HEK293 (cell line): Measurements from ENCODE around the gene TOR1A.
A peak's percentile ranks its signal among the peaks of the same experiment; 100 is the strongest.

Experiments
- CTCF ChIA-PET: fragments of 350-600 bp; formaldehyde crosslinking; extraction: SDS; loops from one replicate; lab custom pipeline; 2021; ENCODE audit warnings: antibody characterized with exemption; lab: Yijun Ruan, JAX
- POLR2A ChIA-PET: fragments of 300-600 bp; formaldehyde crosslinking; extraction: SDS; loops from one replicate; lab custom pipeline; 2020; ENCODE audit warnings: antibody characterized with exemption, inconsistent platforms; lab: Yijun Ruan, JAX
- H3K27ac ChIP-seq: fragments of 200-500 bp; sonication (Bioruptor generic); 2 replicates; pipeline ENCODE4 v1.5.1; 2014; ENCODE audit warnings: low read depth, low read length, control low read depth, inconsistent platforms; ENCODE audit errors: extremely low read depth
- H3K36me3 ChIP-seq, 2 experiments: fragments of 200-500 bp in 1 of 2; sonication (Bioruptor generic) in 1 of 2; 1 replicate in 1 of 2; 2 replicates in 1 of 2; pipeline ENCODE4 v1.5.1; 2014 to 2017; ENCODE audit warnings: inconsistent platforms in 2 of 2, low read length in 2 of 2; ENCODE audit not compliant: control insufficient read depth in 2 of 2, insufficient read depth in 1 of 2
- H3K4me1 ChIP-seq: fragments of 200-500 bp; sonication (Bioruptor generic); 2 replicates; pipeline ENCODE4 v1.5.1; 2014; ENCODE audit warnings: mild to moderate bottlenecking, low read length, inconsistent platforms; ENCODE audit not compliant: control insufficient read depth, insufficient read depth
- H3K4me3 ChIP-seq: 2 replicates; pipeline ENCODE4 v1.5.1; 2011; ENCODE audit warnings: low read depth, mild to moderate bottlenecking, control low read depth, low read length, moderate library complexity
- H3K9me3 ChIP-seq: fragments of 200-500 bp; sonication (Bioruptor generic); 2 replicates; pipeline ENCODE4 v1.5.1; 2014; ENCODE audit warnings: low read depth, low read length, inconsistent platforms; ENCODE audit not compliant: control insufficient read depth, insufficient read depth
- KLF10 ChIP-seq: fragments of 450-650 bp; IDR thresholded peaks from 2 replicates; pipeline ENCODE4 v1.5.1; 2018; ENCODE audit warnings: missing biosample characterization, mild to moderate bottlenecking, missing genetic modification characterization
- KLF7 ChIP-seq: fragments of 450-650 bp; formaldehyde crosslinking; IDR thresholded peaks from 2 replicates; pipeline ENCODE4 v1.5.1; 2016; ENCODE audit warnings: missing biosample characterization, missing genetic modification characterization, borderline replicate concordance
- SP3 ChIP-seq: fragments of 450-650 bp; formaldehyde crosslinking; IDR thresholded peaks from 2 replicates; pipeline ENCODE4 v1.5.1; 2016; ENCODE audit warnings: missing biosample characterization, missing genetic modification characterization
- TCF7L2 ChIP-seq: IDR thresholded peaks from 2 replicates; pipeline ENCODE4 v1.6.1; 2011; ENCODE audit warnings: low read depth, mild to moderate bottlenecking, inconsistent platforms, low read length, moderate library complexity, borderline replicate concordance
- ZBTB21 ChIP-seq: fragments of 450-650 bp; formaldehyde crosslinking; IDR thresholded peaks from 2 replicates; pipeline ENCODE4 v1.5.1; 2017; ENCODE audit warnings: missing biosample characterization, missing genetic modification characterization
- ZFHX2 ChIP-seq: fragments of 450-650 bp; formaldehyde crosslinking; conservative IDR thresholded peaks from 2 replicates; pipeline ENCODE4 v1.5.1; 2016; ENCODE audit warnings: missing biosample characterization, missing genetic modification characterization
- ZNF174 ChIP-seq: fragments of 450-650 bp; formaldehyde crosslinking; IDR thresholded peaks from 2 replicates; pipeline ENCODE4 v1.5.0; 2017; ENCODE audit warnings: missing biosample characterization, mild to moderate bottlenecking, missing genetic modification characterization
- ZNF175 ChIP-seq: fragments of 450-650 bp; formaldehyde crosslinking; IDR thresholded peaks from 2 replicates; pipeline ENCODE4 v1.5.1; 2016; ENCODE audit warnings: missing biosample characterization, missing genetic modification characterization
- ZNF223 ChIP-seq: fragments of 450-650 bp; formaldehyde crosslinking; IDR thresholded peaks from 2 replicates; pipeline ENCODE4 v1.5.1; 2016; ENCODE audit warnings: missing biosample characterization, missing genetic modification characterization
- ZNF292 ChIP-seq: fragments of 450-650 bp; formaldehyde crosslinking; IDR thresholded peaks from 2 replicates; pipeline ENCODE4 v1.5.1; 2016; ENCODE audit warnings: low read depth, missing biosample characterization, missing genetic modification characterization, borderline replicate concordance
- ZNF311 ChIP-seq: fragments of 450-650 bp; formaldehyde crosslinking; IDR thresholded peaks from 2 replicates; pipeline ENCODE4 v1.5.1; 2017; ENCODE audit warnings: missing biosample characterization, missing genetic modification characterization, borderline replicate concordance
- ZNF335 ChIP-seq: fragments of 450-650 bp; formaldehyde crosslinking; conservative IDR thresholded peaks from 2 replicates; pipeline ENCODE4 v1.5.1; 2016; ENCODE audit warnings: missing biosample characterization, missing genetic modification characterization
- ZNF366 ChIP-seq: fragments of 450-650 bp; formaldehyde crosslinking; conservative IDR thresholded peaks from 2 replicates; pipeline ENCODE4 v1.5.1; 2016; ENCODE audit warnings: missing biosample characterization, missing genetic modification characterization
- ZNF391 ChIP-seq: fragments of 450-650 bp; formaldehyde crosslinking; IDR thresholded peaks from 2 replicates; pipeline ENCODE4 v1.5.1; 2016; ENCODE audit warnings: low read depth, missing biosample characterization, missing genetic modification characterization, borderline replicate concordance
- ZNF394 ChIP-seq: fragments of 450-650 bp; formaldehyde crosslinking; IDR thresholded peaks from 2 replicates; pipeline ENCODE4 v1.5.1; 2016; ENCODE audit warnings: missing biosample characterization, missing genetic modification characterization, mild to moderate bottlenecking, moderate library complexity, borderline replicate concordance
- ZNF549 ChIP-seq: fragments of 450-650 bp; IDR thresholded peaks from 2 replicates; pipeline ENCODE4 v1.5.1; 2018; ENCODE audit warnings: missing biosample characterization, missing genetic modification characterization, mild to moderate bottlenecking, inconsistent platforms, moderate library complexity
- ZNF660 ChIP-seq: fragments of 450-650 bp; IDR thresholded peaks from 2 replicates; pipeline ENCODE4 v1.5.1; 2018; ENCODE audit warnings: missing biosample characterization, mild to moderate bottlenecking, missing genetic modification characterization
- ZNF701 ChIP-seq: fragments of 450-650 bp; formaldehyde crosslinking; IDR thresholded peaks from 2 replicates; pipeline ENCODE4 v1.5.1; 2016; ENCODE audit warnings: missing biosample characterization, missing genetic modification characterization
- ZNF76 ChIP-seq: fragments of 450-650 bp; formaldehyde crosslinking; IDR thresholded peaks from 2 replicates; pipeline ENCODE4; 2016; ENCODE audit warnings: low read depth, missing biosample characterization, missing genetic modification characterization, borderline replicate concordance
- TF ChIP-seq, protein P1 (sequence below): fragments of 450-650 bp; formaldehyde crosslinking; optimal IDR thresholded peaks from 2 replicates; pipeline ENCODE3; 2016; ENCODE audit warnings: missing biosample characterization, mild to moderate bottlenecking, missing genetic modification characterization
- TF ChIP-seq, protein P2 (sequence below): fragments of 450-650 bp; formaldehyde crosslinking; IDR thresholded peaks from 2 replicates; pipeline ENCODE4 v1.5.1; 2016; ENCODE audit warnings: missing biosample characterization, missing genetic modification characterization
- TF ChIP-seq, protein P3 (sequence below): fragments of 450-650 bp; formaldehyde crosslinking; IDR thresholded peaks from 2 replicates; pipeline ENCODE4 v1.5.1; 2016; ENCODE audit warnings: missing biosample characterization, missing genetic modification characterization
- TF ChIP-seq, protein P4 (sequence below): fragments of 450-650 bp; formaldehyde crosslinking; IDR thresholded peaks from 2 replicates; pipeline ENCODE4 v1.5.1; 2016; ENCODE audit warnings: missing biosample characterization, missing genetic modification characterization

TOR1A gene

DNA sequence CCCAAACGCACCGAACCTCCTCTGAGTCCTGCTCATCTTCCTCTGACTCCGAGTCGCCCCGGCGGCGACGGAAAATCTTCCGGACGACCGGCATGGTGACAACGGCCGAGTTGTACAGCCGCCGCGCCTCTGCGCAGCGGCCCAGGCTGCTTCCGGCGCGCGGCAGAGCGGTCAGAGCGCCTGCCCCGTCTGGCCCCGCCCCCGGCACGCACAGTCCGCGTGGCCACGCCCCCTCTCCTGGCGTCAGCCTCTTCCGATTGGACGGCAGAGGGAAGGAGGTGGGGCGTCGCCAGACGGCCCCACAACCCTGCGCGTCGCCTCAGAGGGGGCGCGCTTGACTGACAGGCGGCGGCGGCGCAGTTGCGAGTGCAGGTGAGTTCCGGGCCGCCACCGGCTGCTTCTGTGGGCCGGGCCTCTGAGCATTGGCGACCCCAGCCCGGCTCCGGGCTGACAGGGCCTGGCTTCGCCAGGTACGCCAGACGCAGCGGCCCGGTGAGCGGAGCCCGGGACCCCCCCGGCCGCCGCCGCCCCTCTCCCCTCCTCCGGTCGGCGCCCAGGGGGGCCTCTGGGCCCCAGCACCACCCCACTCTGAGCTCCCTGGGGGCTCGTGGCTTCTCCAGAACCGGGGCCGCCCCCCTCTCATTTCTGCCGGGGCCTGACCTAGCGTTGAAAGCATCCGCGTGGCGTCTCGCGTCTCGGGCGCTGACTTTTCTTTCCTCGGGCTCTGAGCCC lies 11.4 kb upstream of the TOR1A start, which contains the start of the genes C9orf78 and USP20 (continued):
- TF ChIP-seq ZNF223, result no peak
- peak; percentile 69 for TF ChIP-seq KLF10 (tag by site-specific recombination)
- TF ChIP-seq, protein P1, sequence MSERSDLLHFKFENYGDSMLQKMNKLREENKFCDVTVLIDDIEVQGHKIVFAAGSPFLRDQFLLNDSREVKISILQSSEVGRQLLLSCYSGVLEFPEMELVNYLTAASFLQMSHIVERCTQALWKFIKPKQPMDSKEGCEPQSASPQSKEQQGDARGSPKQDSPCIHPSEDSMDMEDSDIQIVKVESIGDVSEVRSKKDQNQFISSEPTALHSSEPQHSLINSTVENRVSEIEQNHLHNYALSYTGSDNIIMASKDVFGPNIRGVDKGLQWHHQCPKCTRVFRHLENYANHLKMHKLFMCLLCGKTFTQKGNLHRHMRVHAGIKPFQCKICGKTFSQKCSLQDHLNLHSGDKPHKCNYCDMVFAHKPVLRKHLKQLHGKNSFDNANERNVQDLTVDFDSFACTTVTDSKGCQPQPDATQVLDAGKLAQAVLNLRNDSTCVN, result peak; percentile 96
- 0 out of 2 replicates have a peak, but pooled peaks have one; percentile 40 for TF ChIP-seq ZNF660
- TF ChIP-seq ZNF366 (tag by site-specific recombination), result no peak
- TF ChIP-seq ZFHX2 (tag by site-specific recombination), result 0 out of 2 replicates have a peak, but pooled peaks have one; percentile 17
- peak; percentile 77; the same call in 1 of the 2 replicates for TF ChIP-seq ZNF76 (tag by site-specific recombination)
- no peak for TF ChIP-seq ZNF391
- TF ChIP-seq SP3 (tag by site-specific recombination), result peak; percentile 87
- TF ChIP-seq, protein P2, sequence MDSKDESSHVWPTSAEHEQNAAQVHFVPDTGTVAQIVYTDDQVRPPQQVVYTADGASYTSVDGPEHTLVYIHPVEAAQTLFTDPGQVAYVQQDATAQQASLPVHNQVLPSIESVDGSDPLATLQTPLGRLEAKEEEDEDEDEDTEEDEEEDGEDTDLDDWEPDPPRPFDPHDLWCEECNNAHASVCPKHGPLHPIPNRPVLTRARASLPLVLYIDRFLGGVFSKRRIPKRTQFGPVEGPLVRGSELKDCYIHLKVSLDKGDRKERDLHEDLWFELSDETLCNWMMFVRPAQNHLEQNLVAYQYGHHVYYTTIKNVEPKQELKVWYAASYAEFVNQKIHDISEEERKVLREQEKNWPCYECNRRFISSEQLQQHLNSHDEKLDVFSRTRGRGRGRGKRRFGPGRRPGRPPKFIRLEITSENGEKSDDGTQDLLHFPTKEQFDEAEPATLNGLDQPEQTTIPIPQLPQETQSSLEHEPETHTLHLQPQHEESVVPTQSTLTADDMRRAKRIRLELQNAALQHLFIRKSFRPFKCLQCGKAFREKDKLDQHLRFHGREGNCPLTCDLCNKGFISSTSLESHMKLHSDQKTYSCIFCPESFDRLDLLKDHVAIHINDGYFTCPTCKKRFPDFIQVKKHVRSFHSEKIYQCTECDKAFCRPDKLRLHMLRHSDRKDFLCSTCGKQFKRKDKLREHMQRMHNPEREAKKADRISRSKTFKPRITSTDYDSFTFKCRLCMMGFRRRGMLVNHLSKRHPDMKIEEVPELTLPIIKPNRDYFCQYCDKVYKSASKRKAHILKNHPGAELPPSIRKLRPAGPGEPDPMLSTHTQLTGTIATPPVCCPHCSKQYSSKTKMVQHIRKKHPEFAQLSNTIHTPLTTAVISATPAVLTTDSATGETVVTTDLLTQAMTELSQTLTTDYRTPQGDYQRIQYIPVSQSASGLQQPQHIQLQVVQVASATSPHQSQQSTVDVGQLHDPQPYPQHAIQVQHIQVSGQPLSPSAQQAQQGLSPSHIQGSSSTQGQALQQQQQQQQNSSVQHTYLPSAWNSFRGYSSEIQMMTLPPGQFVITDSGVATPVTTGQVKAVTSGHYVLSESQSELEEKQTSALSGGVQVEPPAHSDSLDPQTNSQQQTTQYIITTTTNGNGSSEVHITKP (tag by site-specific recombination), result peak; percentile 58; the same call in 1 of the 2 replicates

DNA sequence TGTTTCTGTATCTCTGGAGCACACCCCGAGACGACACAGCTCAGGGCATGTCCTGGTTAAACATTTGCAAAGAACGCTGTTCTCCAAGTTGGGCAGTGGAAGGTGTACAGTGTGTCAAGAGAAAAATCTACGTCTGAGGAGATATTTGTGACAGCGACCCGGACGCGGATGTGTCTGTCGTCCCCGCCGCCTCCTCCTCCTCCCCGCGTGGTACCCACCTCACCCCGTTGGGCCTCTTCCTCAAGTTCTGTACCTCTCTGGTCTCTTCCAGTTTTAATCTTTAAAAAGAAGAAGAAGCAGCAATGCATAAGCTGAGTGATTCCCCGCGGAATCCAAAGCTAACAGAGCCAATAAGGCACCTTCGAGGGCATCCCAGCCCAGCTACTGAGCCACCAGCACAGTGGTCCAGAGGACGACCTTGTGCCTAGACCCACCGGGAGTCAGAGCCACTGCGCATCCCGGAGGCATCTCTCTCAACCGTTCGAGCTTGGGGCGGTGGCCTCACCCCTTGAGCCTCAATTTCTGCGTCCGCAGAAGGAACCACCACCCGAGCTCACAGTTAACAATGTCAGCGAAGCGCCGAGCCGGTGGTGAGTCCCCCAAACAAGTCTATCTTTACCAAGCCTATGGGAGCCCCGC lies 10.7 kb upstream of the TOR1A start:
- H3K4me3 ChIP-seq, result peak overlapping the region; percentile 63
- H3K27ac ChIP-seq, result peak overlapping the region; percentile 4; the same call in 1 of the 2 replicates
- H3K9me3 ChIP-seq, result no peaks in the 10 kb centered on the region
- ChIA-PET CTCF (interaction anchor here (0.9 to 1.3 kb wide), 2 partner anchors 17 to 273 kb away, joined by 3 read pairs; no protein-coding TSS in a partner anchor), POLR2A (interaction anchor here (0.5 to 3.5 kb wide), 12 partner anchors 11 to 315 kb away, joined by 3 to 36 read pairs (median 3); partner anchors contain the start of genes FNBP1, TOR1A and TOR1B)
- peaks cover 1% of the 10 kb centered on the region; the same call in 1 of the 2 replicates for H3K4me1 ChIP-seq
- peaks cover 15 to 39% of the 10 kb centered on the region in 2 experiments for H3K36me3 ChIP-seq
- TF ChIP-seq ZNF701 (tag by site-specific recombination), result no peak
- 0 out of 2 replicates have a peak, but pooled peaks have one; percentile 59 for TF ChIP-seq ZNF391
- TF ChIP-seq, protein P3, sequence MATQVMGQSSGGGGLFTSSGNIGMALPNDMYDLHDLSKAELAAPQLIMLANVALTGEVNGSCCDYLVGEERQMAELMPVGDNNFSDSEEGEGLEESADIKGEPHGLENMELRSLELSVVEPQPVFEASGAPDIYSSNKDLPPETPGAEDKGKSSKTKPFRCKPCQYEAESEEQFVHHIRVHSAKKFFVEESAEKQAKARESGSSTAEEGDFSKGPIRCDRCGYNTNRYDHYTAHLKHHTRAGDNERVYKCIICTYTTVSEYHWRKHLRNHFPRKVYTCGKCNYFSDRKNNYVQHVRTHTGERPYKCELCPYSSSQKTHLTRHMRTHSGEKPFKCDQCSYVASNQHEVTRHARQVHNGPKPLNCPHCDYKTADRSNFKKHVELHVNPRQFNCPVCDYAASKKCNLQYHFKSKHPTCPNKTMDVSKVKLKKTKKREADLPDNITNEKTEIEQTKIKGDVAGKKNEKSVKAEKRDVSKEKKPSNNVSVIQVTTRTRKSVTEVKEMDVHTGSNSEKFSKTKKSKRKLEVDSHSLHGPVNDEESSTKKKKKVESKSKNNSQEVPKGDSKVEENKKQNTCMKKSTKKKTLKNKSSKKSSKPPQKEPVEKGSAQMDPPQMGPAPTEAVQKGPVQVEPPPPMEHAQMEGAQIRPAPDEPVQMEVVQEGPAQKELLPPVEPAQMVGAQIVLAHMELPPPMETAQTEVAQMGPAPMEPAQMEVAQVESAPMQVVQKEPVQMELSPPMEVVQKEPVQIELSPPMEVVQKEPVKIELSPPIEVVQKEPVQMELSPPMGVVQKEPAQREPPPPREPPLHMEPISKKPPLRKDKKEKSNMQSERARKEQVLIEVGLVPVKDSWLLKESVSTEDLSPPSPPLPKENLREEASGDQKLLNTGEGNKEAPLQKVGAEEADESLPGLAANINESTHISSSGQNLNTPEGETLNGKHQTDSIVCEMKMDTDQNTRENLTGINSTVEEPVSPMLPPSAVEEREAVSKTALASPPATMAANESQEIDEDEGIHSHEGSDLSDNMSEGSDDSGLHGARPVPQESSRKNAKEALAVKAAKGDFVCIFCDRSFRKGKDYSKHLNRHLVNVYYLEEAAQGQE, result no peak
- no peak for TF ChIP-seq ZNF292
- TF ChIP-seq ZNF394 (tag by site-specific recombination), result no peak
- TF ChIP-seq ZNF311, result no peak
- TF ChIP-seq ZNF175 (tag by site-specific recombination), result no peak
- TF ChIP-seq KLF7, result 0 out of 2 replicates have a peak, but pooled peaks have one; percentile 25
- no peak for TF ChIP-seq ZNF174 (tag by site-specific recombination)
- TF ChIP-seq ZBTB21 (tag by site-specific recombination), result no peak
- no peak for TF ChIP-seq ZNF549 (tag by site-specific recombination)
- TF ChIP-seq ZNF335 (tag by site-specific recombination), result peak; percentile 94
- TF ChIP-seq TCF7L2, result no peak
- TF ChIP-seq, protein P4, sequence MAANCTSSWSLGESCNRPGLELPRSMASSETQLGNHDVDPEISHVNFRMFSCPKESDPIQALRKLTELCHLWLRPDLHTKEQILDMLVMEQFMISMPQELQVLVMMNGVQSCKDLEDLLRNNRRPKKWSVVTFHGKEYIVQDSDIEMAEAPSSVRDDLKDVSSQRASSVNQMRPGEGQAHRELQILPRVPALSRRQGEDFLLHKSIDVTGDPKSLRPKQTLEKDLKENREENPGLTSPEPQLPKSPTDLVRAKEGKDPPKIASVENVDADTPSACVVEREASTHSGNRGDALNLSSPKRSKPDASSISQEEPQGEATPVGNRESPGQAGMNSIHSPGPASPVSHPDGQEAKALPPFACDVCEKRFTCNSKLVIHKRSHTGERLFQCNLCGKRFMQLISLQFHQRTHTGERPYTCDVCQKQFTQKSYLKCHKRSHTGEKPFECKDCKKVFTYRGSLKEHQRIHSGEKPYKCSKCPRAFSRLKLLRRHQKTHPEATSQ (tag by site-specific recombination), result peak; percentile 53; the same call in 1 of the 2 replicates
